ENCODE data around the gene CD59.
"Not testable (repeated sequence)": the region's sequence is repeated elsewhere in the genome, so short reads cannot be mapped to it uniquely, and the experiment has no call there.

Gene CD59

GRCh38 chr11:33665350-33666106, 70.7 kb downstream of the CD59 start:
- no peak for DNase-seq (ENCODE audit: low spot score)

GRCh38 chr11:33664827-33665226, 71.4 kb downstream of the CD59 start:
- DNase-seq (ENCODE audit: low spot score), result no peak

GRCh38 chr11:33664166-33664565, 72.1 kb downstream of the CD59 start:
- DNase-seq (ENCODE audit: low spot score), result no peak

DNA sequence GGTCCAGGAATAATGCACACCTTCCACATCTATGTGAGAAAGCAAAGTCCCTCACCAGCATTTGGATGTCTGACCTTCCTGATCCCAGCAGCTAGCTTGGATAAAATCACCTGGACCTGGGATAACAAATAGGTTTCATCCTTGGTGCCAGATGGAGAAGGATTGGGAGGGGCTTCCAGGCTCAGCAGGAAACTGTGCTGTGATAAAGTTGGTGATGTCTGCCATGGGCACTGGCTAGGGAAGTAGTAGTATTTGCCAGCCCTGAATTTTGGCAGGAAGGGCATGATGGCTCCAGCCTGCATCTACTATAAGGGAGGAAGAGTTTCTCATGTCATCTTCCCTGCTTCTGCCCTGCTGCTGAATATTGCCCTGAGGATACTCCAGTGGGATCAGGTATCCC, 73.1 kb downstream of the CD59 start:
- no peak for DNase-seq (ENCODE audit: low spot score)

- DNase-seq (ENCODE audit: low spot score), result not testable (repeated sequence)
Observed at GRCh38 chr11:33661526-33661925, 74.7 kb downstream of the CD59 start.

- DNase-seq (ENCODE audit: low spot score), result no peak
Observed at GRCh38 chr11:33660962-33661361, 75.3 kb downstream of the CD59 start.

GRCh38 chr11:33659370-33660139, 76.7 kb downstream of the CD59 start:
- no peak for DNase-seq (ENCODE audit: low spot score)

DNA sequence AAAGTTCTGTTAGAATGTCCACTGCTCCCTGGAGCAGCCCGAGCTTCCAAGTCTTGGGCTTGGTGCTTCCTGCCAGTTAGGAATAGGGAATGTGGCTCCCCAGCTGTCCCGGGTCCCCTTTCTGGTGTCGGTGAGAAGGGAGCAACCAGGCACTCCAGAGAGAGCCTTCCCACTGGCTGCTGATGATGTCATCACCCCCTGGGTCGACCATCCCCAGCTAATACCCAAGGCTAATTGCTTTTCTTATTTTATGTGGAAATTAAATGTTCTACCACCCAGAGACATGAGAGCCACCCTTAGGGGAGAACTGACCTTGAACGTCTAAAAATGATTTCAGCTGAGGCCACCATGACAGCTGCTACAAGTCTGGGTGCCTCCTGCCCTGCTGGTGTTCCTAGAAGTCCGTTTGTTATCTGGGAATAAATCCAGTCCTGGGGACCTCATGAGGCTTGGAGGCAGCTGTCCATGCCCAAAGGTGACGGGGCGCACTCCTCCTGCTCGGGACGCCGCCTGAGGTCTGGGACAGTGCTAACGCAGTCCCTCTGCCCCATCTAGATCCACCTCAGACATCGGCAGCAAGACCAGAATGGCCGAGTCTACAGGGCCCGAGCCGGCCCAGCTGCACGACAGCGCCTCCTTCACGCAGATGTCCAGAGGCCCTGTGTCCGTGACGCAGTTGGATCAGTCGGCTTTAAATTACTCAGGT, 77.9 kb downstream of the CD59 start:
- DNase-seq (ENCODE audit: low spot score), result no peak

DNA sequence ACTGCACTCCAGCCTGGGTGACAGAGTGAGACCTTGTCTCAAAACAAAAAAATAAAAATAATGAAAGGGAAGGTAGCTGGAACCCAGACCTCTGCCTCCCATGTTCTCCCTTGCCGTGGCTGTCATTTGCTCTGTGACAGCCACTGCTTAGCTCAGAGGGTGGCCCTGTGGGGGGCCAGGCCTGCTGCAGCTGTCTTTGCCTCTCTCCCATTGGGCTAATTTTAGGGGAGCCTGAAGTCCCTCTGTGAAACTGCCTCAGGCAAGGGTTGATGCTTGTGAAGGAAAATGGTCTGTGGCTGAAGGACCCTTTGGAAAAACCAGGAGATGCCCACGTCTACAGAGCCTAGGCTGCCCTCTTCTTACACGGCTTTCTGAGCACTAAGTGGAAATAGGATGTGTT, 78.5 kb downstream of the CD59 start:
- no peak for DNase-seq (ENCODE audit: low spot score)

DNA sequence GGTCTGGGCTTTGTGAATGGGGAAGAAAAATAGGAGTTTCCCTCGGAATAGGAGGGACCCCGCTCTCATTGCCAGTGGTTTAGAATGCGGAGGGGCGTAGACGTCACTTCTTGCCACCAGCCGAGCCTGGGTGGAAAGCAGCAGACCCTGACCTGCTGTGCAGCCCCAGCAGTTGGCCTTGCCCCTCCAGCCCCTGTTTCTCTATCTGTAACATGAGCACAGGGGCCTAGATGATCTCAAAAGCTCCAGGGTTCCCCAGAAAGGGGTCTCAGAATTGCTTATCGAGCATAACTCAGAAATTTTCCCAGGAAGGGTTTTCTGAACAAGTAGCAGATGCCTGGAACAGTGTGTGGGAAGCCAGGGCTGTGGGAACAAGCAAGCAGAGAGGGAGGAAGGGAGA, 79.5 kb downstream of the CD59 start:
- DNase-seq (ENCODE audit: low spot score), result no peak

GRCh38 chr11:33655842-33656600, 80.2 kb downstream of the CD59 start:
- DNase-seq (ENCODE audit: low spot score), result no peak

- no peak for DNase-seq (ENCODE audit: low spot score)
Observed at GRCh38 chr11:33654594-33654993, 81.6 kb downstream of the CD59 start.
